DMS153 treated with DMSO at 0.1 percent for 48 hours (cell line): ENCODE results near the gene SEMA5A.

Experiments used
- DNase-seq: peaks from one replicate; lab custom pipeline; 2025; ENCODE audit not compliant: unreplicated experiment; lab: John Stamatoyannopoulos, UW

Gene SEMA5A

GRCh38 chr5:9451037-9451436, 94.8 kb downstream of the SEMA5A start:
- no peak for DNase-seq

GRCh38 chr5:9447691-9448090, 98.2 kb downstream of the SEMA5A start:
- no peak for DNase-seq

DNA sequence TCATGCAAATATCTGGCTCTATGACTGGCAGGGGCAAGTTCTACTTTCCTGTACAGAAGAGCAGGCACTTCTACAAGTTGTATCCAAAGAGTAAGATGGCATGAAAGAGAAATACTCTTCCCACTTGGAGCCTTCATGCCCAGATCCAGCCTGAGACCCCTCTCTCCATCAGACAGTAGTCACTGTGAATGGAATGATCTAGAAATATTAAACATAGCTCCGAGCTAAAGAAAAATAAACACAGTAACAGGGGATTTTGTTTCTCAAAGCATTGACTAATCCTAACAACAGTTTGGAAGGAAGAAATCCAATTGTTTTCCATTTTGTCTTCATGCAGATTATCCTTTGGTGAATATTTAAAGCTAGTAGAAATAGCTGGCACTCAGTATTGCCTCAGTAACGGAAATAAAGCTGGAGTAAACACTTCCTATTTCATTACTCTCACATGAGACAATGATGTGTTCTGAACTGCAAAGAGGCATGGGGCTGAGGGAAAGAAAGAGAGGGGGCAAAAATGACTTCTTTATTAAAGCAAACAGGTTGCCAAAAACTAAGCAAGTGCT, 100.0 kb downstream of the SEMA5A start:
- DNase-seq = no peak

GRCh38 chr5:9444346-9444745, 101.5 kb downstream of the SEMA5A start:
- no peak for DNase-seq

DNA sequence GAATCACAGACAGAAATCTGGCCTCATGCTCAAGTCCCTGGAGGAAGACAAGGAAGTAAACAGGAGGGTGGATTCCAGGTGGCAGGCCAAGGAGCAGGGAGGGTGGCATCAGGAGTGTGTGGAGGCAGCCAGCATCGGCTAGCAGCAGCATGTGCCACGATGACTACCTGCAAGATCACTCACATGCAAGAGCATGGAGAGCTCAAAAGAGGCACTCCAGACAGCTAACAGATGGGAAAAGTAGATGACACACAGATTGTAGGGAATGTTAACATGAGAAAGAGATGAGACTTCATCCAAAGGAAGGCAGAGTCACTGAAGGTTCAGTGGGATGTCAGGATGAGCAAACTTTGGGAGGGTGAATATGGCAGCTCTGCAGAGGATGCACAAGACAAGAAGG, 104.3 kb downstream of the SEMA5A start:
- DNase-seq = no peak

- no peak for DNase-seq
These were observed 105.4 kb downstream of the SEMA5A start for GRCh38 chr5:9440517-9440916.

DNA sequence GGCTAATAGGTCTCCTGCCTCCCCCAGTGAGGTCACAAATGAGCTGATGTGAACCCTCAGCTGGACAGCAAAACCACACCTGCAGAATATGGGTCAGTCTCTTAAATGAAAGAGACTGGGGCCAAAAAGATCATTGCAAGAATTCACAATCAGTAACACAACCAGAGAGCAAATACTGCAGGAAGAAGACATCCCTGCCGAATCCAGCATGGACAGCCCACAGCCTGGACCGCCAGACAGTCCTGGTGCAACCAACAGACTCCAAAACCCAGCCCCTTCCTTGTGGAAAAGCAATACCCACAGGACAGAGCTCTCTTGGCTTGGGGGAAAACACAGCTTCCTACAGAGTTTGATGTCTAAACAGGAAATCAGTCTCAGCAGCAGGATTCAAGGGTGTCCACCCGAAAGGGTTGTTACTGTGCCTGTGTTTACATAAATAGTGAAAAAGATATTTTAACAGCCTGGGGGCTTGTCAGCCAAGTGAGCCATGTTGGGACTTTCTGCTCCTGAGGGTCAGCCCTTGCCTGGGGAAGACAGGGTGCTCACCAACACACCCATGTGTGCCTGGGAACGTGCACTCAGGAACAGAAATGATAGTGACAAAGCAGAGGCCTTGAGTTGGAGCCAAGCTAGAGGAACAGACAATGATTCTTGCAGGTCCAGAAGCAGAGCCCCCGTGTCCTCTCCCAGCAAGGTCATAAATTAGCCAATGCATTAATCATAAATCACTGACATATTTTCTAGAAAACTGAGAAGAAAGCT, 106.2 kb downstream of the SEMA5A start:
- no peak for DNase-seq

DNA sequence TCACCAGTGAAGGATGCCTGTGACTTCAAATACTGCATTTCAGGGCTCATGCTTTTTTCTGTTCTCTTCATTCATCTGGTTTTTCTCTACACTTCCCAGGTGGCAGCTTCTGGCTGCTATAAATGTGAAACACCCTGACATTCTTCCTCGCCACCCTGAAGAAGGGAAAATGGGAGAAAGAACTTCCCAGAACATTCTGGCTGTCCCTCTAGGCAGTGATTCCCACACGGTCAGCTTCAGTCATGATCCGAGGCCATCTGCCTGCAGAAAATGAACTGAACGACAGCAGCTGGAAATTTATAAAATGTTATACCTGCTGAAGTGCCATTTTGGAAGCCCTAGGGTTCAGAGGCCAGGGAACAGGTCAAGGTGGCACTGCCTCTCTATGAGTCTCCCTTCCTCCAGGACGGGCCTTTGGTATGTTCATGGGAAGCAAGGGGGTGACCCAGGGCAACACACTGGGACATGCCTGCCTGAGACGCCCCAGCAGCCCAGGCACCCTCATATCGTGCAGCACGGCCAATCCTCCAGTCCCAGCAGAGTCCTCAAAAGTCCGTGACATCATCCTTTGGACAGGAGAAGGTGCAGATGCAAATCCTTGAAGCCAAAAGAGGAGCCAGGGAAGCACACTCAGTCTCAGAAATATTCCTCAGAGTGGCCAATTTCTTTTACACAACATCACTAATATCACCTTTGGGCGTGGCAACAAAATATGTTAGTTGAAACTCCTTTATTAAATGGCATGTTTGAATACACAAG, 107.1 kb downstream of the SEMA5A start:
- no peak for DNase-seq

- no peak for DNase-seq
These were observed 108.1 kb downstream of the SEMA5A start for GRCh38 chr5:9437741-9438240.

DNA sequence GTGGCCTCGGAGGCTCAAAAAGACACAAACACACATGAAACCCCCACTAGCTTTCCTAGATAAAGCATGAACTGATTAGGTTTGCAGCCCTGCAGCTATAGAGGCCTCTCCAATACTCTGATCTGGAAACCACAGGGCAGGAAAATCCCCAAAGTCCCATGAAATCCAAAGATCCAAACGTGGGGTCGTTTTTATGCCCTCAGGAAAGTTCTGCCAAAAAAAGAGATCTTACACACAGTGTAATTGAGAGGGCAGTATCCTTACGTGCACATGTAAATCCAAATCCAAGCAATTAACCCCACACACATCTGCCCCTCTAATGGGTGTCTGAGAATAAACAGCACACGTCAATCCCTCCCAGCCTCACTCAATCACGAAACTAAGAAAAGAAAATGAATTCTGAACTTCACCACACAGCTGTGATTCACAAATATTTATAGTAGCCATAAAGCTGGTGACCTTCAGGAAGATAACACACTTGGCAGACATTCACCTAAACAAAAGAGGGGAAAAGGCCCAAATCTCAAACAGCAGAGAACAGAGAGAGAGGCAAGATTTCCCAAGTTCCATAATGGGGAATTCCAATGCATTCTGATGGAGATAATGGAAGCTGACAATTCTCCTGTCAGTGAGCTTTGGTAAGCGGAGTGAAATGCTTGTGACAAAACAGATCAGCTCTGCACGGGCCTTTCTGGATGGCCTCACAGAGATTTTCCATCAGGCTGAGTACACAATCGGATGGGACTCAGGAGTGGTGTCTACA, 114.2 kb downstream of the SEMA5A start:
- no peak for DNase-seq

DNA sequence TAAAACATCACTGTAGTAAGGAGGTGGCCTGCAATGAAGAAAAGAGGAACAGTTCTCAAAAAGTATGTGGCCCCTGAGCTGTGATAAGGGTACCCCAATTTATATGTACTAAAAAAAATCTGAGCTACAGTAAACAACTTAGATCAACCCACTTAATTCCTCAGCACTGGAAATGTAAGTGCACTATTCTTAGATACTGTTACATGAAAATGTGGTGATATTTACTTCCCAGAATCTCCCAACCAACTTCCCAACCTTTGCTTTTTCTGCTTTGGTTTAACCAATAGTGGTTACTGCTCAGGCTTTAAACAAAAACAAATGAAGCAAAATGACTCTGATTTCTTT, 114.8 kb downstream of the SEMA5A start:
- no peak for DNase-seq

DNA sequence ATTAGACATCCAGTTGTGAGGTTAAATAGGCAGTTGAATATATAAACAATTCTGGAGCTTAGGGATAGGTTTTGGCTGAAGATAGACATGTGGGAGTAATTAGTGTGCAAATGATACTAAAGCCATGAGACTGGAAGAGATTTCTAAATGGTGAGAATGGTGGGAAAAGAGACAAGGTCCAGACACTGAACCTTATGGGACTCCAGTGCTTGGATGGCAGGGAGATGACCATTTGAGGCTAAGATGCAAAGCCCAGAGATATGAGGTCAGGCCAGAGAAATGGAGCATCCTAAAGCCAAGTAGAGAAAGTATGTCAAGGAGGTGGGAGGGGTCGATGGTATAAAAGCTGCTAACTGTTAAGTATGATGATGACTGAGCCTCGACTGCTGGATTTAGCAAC, 115.6 kb downstream of the SEMA5A start:
- no peak for DNase-seq

DNA sequence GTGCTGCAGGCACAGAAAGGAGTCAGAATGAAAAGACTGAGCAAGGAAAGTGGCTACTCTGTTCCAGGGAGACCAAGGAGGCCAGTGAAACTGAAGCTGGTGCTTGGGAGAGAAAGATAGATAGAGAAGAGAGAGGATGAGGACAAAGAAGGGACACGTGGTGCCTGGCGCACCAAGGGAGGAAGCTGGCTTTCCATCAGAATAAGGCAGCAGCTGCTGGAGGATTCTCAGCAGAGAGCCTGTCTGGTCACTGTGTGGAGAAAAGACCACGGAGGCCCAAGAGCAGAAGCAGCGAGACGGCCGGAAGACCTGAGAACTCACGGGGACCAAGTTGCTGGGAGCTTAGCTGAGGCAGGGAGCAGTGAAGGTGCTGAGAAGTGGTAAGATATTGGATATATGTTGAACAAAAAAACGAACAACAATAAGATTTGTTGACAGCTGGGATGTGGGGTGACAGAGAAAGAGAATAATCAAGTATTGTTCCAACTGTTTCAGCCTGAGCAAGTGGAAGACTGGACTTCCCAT, 116.1 kb downstream of the SEMA5A start:
- no peak for DNase-seq

DNA sequence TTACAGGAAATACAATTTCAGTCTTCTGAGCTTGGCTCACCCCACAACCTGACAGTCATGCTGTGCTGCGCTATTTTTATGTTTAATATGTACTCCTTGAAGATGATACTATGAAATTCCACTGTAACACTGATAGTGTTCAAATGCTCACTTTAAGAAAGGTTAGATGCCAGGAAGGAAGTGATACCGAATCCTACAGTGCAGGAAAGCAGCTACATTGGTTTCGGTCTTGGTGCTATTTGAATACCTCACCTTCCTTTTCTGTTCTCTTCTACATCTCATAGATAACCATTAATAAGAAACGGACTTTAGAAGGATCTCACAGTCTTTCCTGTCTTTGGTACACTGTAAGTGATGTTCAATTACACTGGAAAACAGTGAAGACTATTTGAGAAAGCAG, 117.6 kb downstream of the SEMA5A start:
- DNase-seq = no peak

GRCh38 chr5:9425710-9426109, 120.2 kb downstream of the SEMA5A start:
- no peak for DNase-seq

DNA sequence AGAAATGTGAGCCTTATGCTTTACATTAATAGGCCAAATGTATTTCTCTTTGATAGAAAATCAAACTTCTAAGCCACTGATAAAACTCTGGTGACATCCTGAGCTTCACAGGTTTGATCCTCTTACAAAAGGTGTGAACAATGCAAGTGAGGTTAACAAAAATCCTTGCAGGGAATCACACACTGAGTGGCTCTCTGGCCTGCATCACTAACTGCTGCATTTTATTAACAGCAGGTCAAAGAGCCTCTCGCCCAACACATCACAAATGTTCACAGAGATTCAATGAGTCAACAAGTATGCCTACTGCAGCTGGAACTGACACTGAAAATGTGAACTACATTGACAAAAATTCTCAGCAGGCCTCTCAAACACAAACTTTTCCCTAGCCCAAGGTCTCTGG, 122.3 kb downstream of the SEMA5A start:
- DNase-seq = no peak

DNA sequence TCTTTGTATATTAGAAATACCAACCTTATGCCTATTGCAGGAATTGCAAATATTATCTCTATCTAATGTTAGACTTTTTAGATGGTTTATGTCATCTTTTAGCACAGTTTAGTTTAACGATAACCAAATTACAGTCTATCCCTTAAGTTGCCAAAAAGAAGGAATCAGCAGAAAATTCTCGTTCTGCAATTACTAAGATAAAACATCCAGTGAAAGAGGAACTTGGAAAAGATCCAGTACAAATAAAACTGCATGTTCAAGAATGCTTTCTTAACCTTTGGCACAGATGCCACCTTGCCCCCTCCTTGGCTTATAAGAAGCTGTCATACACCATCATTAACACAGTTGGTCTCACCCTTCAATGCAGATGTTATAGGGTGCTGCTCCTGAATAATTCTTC, 124.0 kb downstream of the SEMA5A start:
- no peak for DNase-seq

GRCh38 chr5:9419794-9420193, 126.1 kb downstream of the SEMA5A start:
- no peak for DNase-seq

DNA sequence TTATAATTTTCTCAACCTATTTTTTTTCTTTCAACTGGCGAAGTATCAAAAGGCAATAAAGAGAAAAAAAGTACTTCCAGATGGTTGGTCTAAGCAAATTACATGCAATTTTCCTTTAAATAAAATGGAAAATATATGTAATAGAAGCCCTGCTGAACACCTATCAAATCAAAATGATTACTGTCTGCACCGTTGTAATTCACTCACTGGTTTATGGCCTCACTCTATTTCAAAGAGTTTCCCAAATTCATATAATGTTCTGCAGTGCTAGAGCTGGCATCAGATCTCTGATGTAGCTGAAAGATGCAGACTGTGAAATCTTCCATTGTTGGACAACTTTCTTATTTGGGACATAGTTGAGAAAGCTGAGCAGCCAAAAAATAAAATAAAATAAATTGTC, 130.3 kb downstream of the SEMA5A start:
- DNase-seq = no peak

- no peak for DNase-seq
These were observed 130.8 kb downstream of the SEMA5A start for GRCh38 chr5:9415091-9415490.

DNA sequence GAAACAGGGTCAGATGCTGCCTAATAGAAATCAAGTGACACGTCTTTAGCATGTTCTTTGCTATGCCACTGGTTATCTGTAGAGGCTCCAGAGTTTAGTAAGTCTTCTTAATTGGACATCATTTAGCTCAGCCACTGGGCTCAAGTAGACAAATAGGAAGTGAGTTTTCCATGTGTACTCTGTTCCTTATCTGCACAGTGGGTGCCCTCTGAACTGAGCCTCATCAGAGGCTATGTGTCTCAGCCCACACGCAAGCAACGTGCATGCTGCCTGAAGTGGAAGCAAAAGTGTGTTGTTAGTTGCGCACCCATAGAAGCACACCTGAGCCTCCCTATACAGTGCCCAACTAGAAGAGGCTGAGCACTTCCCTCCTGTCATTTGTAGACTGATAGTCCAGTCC, 134.7 kb downstream of the SEMA5A start:
- DNase-seq = no peak
